ENCODE measurements around the gene ZNF12. TPM values are rescaled to one million over a fixed set of nuclear protein-coding genes. Genes with fewer than 3 reads are reported as not detected.

ZNF12 gene
- total and polyA plus RNA-seq, 4 donors: 4.4 to 9.9 (median 7.6) TPM

DNA sequence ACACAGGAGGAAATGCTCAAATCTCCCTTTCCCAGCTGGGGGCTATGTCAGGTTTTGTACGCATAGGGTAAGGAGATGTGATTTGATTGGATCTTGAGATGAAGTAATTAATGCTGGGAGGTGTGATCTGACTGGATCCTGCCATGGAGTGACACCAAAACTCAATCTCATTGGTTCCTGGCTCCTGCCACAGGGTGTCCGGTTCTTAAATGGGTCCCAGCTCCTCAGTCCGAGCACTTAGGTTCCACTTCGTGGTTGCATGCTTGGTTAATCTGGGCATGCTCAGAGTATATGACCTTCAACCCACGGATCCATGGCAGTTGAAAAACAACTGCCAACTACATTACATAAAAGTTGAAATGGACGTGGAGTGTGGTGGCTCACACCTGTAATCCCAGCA, 3.1 kb upstream of the ZNF12 start (continued):
- TF ChIP-seq, protein P1, sequence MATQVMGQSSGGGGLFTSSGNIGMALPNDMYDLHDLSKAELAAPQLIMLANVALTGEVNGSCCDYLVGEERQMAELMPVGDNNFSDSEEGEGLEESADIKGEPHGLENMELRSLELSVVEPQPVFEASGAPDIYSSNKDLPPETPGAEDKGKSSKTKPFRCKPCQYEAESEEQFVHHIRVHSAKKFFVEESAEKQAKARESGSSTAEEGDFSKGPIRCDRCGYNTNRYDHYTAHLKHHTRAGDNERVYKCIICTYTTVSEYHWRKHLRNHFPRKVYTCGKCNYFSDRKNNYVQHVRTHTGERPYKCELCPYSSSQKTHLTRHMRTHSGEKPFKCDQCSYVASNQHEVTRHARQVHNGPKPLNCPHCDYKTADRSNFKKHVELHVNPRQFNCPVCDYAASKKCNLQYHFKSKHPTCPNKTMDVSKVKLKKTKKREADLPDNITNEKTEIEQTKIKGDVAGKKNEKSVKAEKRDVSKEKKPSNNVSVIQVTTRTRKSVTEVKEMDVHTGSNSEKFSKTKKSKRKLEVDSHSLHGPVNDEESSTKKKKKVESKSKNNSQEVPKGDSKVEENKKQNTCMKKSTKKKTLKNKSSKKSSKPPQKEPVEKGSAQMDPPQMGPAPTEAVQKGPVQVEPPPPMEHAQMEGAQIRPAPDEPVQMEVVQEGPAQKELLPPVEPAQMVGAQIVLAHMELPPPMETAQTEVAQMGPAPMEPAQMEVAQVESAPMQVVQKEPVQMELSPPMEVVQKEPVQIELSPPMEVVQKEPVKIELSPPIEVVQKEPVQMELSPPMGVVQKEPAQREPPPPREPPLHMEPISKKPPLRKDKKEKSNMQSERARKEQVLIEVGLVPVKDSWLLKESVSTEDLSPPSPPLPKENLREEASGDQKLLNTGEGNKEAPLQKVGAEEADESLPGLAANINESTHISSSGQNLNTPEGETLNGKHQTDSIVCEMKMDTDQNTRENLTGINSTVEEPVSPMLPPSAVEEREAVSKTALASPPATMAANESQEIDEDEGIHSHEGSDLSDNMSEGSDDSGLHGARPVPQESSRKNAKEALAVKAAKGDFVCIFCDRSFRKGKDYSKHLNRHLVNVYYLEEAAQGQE (IDR thresholded peaks at IDR 0.05): no peak
- TF ChIP-seq, protein P2, sequence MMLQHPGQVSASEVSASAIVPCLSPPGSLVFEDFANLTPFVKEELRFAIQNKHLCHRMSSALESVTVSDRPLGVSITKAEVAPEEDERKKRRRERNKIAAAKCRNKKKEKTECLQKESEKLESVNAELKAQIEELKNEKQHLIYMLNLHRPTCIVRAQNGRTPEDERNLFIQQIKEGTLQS (IDR thresholded peaks at IDR 0.05): no peak
- TF ChIP-seq YY1 (IDR thresholded peaks at IDR 0.05): peak; percentile 26
- TF ChIP-seq SP1 (IDR thresholded peaks at IDR 0.05): peak; percentile 84
- TF ChIP-seq RAD21 (IDR thresholded peaks at IDR 0.05): no peak
- TF ChIP-seq EGR1 (IDR thresholded peaks at IDR 0.05; ENCODE audit: low read depth in 2 of 2): no peak
- no peak for TF ChIP-seq JUND (IDR thresholded peaks at IDR 0.05)
- no peak for TF ChIP-seq HNF4G (IDR thresholded peaks at IDR 0.05)
- TF ChIP-seq GABPA (IDR thresholded peaks at IDR 0.05 in 1 of 2, conservative IDR thresholded peaks at IDR 0.05 in 1 of 2): peak; percentile 75 to 88
- peak in 1 of 2 donors; percentile 63 for TF ChIP-seq HNF4A (conservative IDR thresholded peaks at IDR 0.05)

DNA sequence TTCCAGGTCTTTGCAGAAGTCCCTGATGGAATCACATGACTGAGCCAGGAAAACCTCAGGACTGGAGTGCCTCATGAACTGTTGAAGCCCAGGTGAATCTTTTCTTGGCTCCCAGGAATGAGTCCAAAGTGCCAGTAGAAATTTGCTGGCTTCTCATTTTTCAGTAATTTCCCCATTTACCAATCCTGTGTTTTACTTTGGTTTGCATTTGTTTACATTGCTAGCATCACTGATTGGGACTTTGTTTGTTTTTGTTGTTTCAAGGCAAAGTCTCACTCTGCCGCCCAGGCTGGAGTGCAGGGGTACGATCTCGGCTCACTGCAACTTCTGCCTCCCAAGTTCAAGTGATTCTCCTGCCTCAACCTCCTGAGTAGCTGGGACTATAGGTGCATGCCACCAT, 1.6 kb upstream of the ZNF12 start:
- DNase-seq (ENCODE audit: low spot score): no peak
- peaks cover 0 to 33% (median 18%) of the 10 kb centered on the region in 4 donors for H3K4me1 ChIP-seq (ENCODE audit: control insufficient read depth in 4 of 4, insufficient read depth in 4 of 4, low read length in 3 of 4)
- no peak overlapping the region for H3K9ac ChIP-seq (ENCODE audit: low read depth in 1 of 2, low read length in 2 of 2)
- no peaks in the 10 kb centered on the region for H3K27me3 ChIP-seq (ENCODE audit: control insufficient read depth in 4 of 4, insufficient read depth in 4 of 4, low read length in 3 of 4)
- 34% methylated on average over 3 of the region's 3 CpGs for WGBS
- H3K36me3 ChIP-seq (ENCODE audit: control insufficient read depth in 4 of 4, insufficient read depth in 3 of 4, low read depth in 1 of 4, low read length in 3 of 4): peaks cover 2 to 12% (median 10%) of the 10 kb centered on the region in 4 donors
- H3K9me3 ChIP-seq (ENCODE audit: control insufficient read depth in 4 of 4, low read length in 3 of 4): peaks cover 0 to 5% (median 2%) of the 10 kb centered on the region in 4 donors
- H3K4me3 ChIP-seq (ENCODE audit: low read depth in 1 of 3, low read length in 3 of 3): peak overlapping the region in 2 of 3 donors; percentile 36 to 63
- peak overlapping the region in 1 of 2 donors; percentile 37 for H3K27ac ChIP-seq (ENCODE audit: low read depth in 1 of 2, low read length in 2 of 2)
- TF ChIP-seq HNF4G (IDR thresholded peaks at IDR 0.05): peak; percentile 69
- TF ChIP-seq, protein P3, sequence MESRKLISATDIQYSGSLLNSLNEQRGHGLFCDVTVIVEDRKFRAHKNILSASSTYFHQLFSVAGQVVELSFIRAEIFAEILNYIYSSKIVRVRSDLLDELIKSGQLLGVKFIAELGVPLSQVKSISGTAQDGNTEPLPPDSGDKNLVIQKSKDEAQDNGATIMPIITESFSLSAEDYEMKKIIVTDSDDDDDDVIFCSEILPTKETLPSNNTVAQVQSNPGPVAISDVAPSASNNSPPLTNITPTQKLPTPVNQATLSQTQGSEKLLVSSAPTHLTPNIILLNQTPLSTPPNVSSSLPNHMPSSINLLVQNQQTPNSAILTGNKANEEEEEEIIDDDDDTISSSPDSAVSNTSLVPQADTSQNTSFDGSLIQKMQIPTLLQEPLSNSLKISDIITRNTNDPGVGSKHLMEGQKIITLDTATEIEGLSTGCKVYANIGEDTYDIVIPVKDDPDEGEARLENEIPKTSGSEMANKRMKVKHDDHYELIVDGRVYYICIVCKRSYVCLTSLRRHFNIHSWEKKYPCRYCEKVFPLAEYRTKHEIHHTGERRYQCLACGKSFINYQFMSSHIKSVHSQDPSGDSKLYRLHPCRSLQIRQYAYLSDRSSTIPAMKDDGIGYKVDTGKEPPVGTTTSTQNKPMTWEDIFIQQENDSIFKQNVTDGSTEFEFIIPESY (IDR thresholded peaks at IDR 0.05): no peak
- peak; percentile 38 for TF ChIP-seq TAF1 (conservative IDR thresholded peaks at IDR 0.05)
- peak in 1 of 2 donors; percentile 46 for TF ChIP-seq GABPA (IDR thresholded peaks at IDR 0.05 in 1 of 2, conservative IDR thresholded peaks at IDR 0.05 in 1 of 2)
- TF ChIP-seq JUND (IDR thresholded peaks at IDR 0.05): no peak
- no peak for TF ChIP-seq NR2F2 (IDR thresholded peaks at IDR 0.05)
- TF ChIP-seq FOXA2 (IDR thresholded peaks at IDR 0.05): no peak
- TF ChIP-seq RXRA (IDR thresholded peaks at IDR 0.05): peak; percentile 12 to 74
- TF ChIP-seq RAD21 (IDR thresholded peaks at IDR 0.05): peak in 1 of 2 donors; percentile 10
- TF ChIP-seq, protein P4, sequence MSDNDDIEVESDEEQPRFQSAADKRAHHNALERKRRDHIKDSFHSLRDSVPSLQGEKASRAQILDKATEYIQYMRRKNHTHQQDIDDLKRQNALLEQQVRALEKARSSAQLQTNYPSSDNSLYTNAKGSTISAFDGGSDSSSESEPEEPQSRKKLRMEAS (IDR thresholded peaks at IDR 0.05): no peak
- TF ChIP-seq, protein P1 (IDR thresholded peaks at IDR 0.05): no peak
- no peak for TF ChIP-seq FOXA1 (IDR thresholded peaks at IDR 0.05)
- no peak for TF ChIP-seq EGR1 (IDR thresholded peaks at IDR 0.05; ENCODE audit: low read depth in 2 of 2)
- TF ChIP-seq, protein P5, sequence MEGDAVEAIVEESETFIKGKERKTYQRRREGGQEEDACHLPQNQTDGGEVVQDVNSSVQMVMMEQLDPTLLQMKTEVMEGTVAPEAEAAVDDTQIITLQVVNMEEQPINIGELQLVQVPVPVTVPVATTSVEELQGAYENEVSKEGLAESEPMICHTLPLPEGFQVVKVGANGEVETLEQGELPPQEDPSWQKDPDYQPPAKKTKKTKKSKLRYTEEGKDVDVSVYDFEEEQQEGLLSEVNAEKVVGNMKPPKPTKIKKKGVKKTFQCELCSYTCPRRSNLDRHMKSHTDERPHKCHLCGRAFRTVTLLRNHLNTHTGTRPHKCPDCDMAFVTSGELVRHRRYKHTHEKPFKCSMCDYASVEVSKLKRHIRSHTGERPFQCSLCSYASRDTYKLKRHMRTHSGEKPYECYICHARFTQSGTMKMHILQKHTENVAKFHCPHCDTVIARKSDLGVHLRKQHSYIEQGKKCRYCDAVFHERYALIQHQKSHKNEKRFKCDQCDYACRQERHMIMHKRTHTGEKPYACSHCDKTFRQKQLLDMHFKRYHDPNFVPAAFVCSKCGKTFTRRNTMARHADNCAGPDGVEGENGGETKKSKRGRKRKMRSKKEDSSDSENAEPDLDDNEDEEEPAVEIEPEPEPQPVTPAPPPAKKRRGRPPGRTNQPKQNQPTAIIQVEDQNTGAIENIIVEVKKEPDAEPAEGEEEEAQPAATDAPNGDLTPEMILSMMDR (IDR thresholded peaks at IDR 0.05; ENCODE audit: low read depth, low read length, missing input control): no peak
- TF ChIP-seq HNF4A (conservative IDR thresholded peaks at IDR 0.05): peak; percentile 52 to 90
- TF ChIP-seq, protein P2 (IDR thresholded peaks at IDR 0.05): peak; percentile 20
- no peak for TF ChIP-seq YY1 (IDR thresholded peaks at IDR 0.05)
- TF ChIP-seq SP1 (IDR thresholded peaks at IDR 0.05): peak; percentile 82

Data from liver (tissue), 9 donors.